Measurements from ENCODE around the gene DOCK4. TPM values are rescaled to one million over a fixed set of nuclear protein-coding genes. Genes with fewer than 3 reads are reported as not detected.

DOCK4 gene
- total RNA-seq, 4 donors from 2014 or later, result 14.0 to 48.1 (median 30.9) TPM

GRCh38 chr7:111860248-111860647 lies 346.0 kb downstream of the DOCK4 start:
- 89 to 92% methylated on average over 6 of the region's 6 CpGs for WGBS, 2 donors
- no peak overlapping the region for H3K27ac ChIP-seq
- no peaks in the 10 kb centered on the region for H3K36me3 ChIP-seq
- DNase-seq, result no peak
- H3K4me1 ChIP-seq, result no peaks in the 10 kb centered on the region
- no peak overlapping the region for H3K4me3 ChIP-seq (replicated peaks in 1 of 3)
- no peak for TF ChIP-seq CTCF (IDR thresholded peaks at IDR 0.05)
- H3K9me3 ChIP-seq, result no peaks in the 10 kb centered on the region
- intact Hi-C loops (cut with DNase I), result no loop called here
- H3K27me3 ChIP-seq, result no peaks in the 10 kb centered on the region

- intact Hi-C loops (cut with DNase I), result loop anchor here (5.0 kb wide), 1 partner anchor 106 kb away; no protein-coding TSS in a partner anchor
- DNase-seq, result no peak
- Histone ChIP-seq H3K4me3 (replicated peaks in 1 of 3) (no peak overlapping the region), H3K9me3 (no peaks in the 10 kb centered on the region), H3K27me3 (no peaks in the 10 kb centered on the region), H3K36me3 (no peaks in the 10 kb centered on the region), H3K4me1 (no peaks in the 10 kb centered on the region), H3K27ac (no peak overlapping the region)
- WGBS, 2 donors, result 92 to 96% methylated on average over 3 of the region's 3 CpGs
- TF ChIP-seq CTCF (IDR thresholded peaks at IDR 0.05), result no peak
These were observed 347.9 kb downstream of the DOCK4 start for GRCh38 chr7:111858331-111858730.

- no peak overlapping the region for H3K27ac ChIP-seq
- no peaks in the 10 kb centered on the region for H3K36me3 ChIP-seq
- intact Hi-C loops (cut with DNase I), result loop anchor here (5.0 kb wide), 1 partner anchor 104 kb away; no protein-coding TSS in a partner anchor
- no peaks in the 10 kb centered on the region for H3K4me1 ChIP-seq
- H3K4me3 ChIP-seq (replicated peaks in 1 of 3), result no peak overlapping the region
- 48 to 56% methylated on average over 5 of the region's 5 CpGs for WGBS, 2 donors
- no peak for DNase-seq
- no peaks in the 10 kb centered on the region for H3K27me3 ChIP-seq
- no peak for TF ChIP-seq POLR2A (IDR thresholded peaks at IDR 0.05)
- TF ChIP-seq CTCF (IDR thresholded peaks at IDR 0.05), result no peak
- H3K9me3 ChIP-seq, result no peaks in the 10 kb centered on the region
These were observed 350.4 kb downstream of the DOCK4 start for GRCh38 chr7:111855842-111856227.

GRCh38 chr7:111855161-111855841 lies 350.9 kb downstream of the DOCK4 start:
- intact Hi-C loops (cut with DNase I), result loop anchor here (5.0 kb wide), 1 partner anchor 103 kb away; no protein-coding TSS in a partner anchor
- Histone ChIP-seq H3K27ac (no peak overlapping the region), H3K27me3 (no peaks in the 10 kb centered on the region), H3K36me3 (no peaks in the 10 kb centered on the region), H3K9me3 (no peaks in the 10 kb centered on the region), H3K4me1 (no peaks in the 10 kb centered on the region), H3K4me3 (replicated peaks in 1 of 3) (no peak overlapping the region)
- peak in 4 of 6 experiments; percentile 30 to 46 (median 38) for TF ChIP-seq CTCF (IDR thresholded peaks at IDR 0.05)
- no peak for TF ChIP-seq POLR2A (IDR thresholded peaks at IDR 0.05)
- peak; percentile 17 to 37 for DNase-seq
- 56 to 57% methylated on average over 4 of the region's 4 CpGs for WGBS, 2 donors

GRCh38 chr7:111853201-111853990 lies 352.8 kb downstream of the DOCK4 start:
- 89 to 96% methylated on average over 9 to 10 of the region's 10 CpGs for WGBS, 2 donors
- no peak for TF ChIP-seq CTCF (IDR thresholded peaks at IDR 0.05)
- TF ChIP-seq POLR2A (IDR thresholded peaks at IDR 0.05), result no peak
- Histone ChIP-seq H3K4me1 (no peaks in the 10 kb centered on the region), H3K36me3 (no peaks in the 10 kb centered on the region), H3K27me3 (no peaks in the 10 kb centered on the region), H3K27ac (no peak overlapping the region), H3K9me3 (no peaks in the 10 kb centered on the region), H3K4me3 (replicated peaks in 1 of 3) (no peak overlapping the region)
- intact Hi-C loops (cut with DNase I), result no loop called here
- DNase-seq, result no peak

All from thyroid gland (tissue), 4 donors.